Heart left ventricle (tissue), 13 donors: ENCODE data around the gene SEPTIN5.

Experiments
- POLR2A ChIP-seq, 2 donors: fragments of 450-650 bp; IDR thresholded peaks; one replicate each; pipeline ENCODE4 v1.6.1; 2017; ENCODE audit warnings: antibody characterized with exemption in 2 of 2, mild to moderate bottlenecking in 2 of 2, moderate library complexity in 2 of 2
- TF ChIP-seq, protein P1 (sequence below), 12 donors: fragments of 200-600 bp; sonication (generic) in 4 of 12; IDR thresholded peaks; one replicate each; pipeline versions ENCODE4 v1.5.0 to v1.8.0; 2018 to 2022; ENCODE audit warnings: antibody characterized with exemption in 12 of 12, mild to moderate bottlenecking in 5 of 12
- donor health status: ischemic (EF 13 %, LVEDD 7.1; RV severe dilation, severe dysfunction).
- donor health status: DM: no; HTN: yes; CAD: no.
- donor health status: DM: no; HTN: no; CAD: no.
- donor health status: ischemic (EF 25% LVEDD 6.9; RV normal size, moderate dysfunction).
- donor health status: ischemic (EF 25% LVEDD 5.7; RV mildly dilated, moderate dysfunction).
- donor health status: ischemic (EF 35%, LVEDD 5.7; RV mildly dilated, moderate dysfunction).
- donor health status: nonischemic (EF 11% LVEDD 7.7; RV severe dilation, severe dysfunction).
- donor health status: DM: yes; HTN: yes; CAD: no.
- donor health status: PGD.
- donor health status: ischemic (EF 29% LVEDD 5.4; RV normal size, mild dysfunction).
- donor health status: nonischemic (EF 23%, LVEDD 6.1; RV moderate dilation, normal function).

DNA sequence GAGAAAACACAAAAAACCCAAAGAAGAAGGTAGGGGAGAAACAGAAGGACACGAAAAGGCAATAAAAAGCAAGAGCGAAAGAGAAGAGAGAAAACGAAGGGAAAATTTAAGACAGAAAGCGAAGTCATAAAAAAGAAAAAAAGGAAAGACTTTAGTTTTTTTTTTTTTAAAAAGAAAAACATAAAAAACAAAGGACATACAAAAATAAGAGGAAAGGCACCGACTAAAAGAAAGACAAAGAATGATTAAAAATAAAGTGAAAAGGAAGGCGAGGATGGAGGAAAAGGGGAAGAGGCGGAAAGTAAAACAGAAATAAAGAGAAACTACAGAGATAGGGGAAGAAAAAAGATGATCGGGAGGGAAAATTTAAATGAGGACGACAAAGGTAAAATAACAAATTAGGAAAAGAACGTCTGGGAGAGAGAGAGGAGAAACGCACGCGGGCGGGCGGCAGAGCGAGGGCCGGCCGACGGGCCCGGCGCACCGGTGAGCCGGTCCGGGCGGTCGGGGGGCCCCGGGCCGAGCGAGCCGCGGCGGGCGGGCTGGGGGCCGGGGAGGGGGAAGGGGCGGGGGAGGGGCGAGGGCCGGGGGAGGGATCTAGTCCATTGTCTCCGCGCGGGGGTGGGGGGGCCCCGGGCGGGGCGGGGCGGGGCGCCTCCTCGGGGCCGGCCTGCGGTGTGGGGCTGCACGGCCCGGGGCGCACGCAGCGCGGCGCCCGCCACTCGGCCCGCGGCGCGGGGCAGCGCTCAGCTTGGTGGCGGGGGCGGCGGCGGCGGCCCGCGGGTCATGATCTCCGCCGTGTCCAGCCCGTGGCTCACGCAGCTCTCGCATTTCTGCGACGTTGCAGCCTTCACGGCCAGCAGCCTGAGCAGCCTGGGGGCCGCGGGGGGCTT, 46.0 kb downstream of the SEPTIN5 start, which contains the start of gene TBX1:
- TF ChIP-seq, protein P1, sequence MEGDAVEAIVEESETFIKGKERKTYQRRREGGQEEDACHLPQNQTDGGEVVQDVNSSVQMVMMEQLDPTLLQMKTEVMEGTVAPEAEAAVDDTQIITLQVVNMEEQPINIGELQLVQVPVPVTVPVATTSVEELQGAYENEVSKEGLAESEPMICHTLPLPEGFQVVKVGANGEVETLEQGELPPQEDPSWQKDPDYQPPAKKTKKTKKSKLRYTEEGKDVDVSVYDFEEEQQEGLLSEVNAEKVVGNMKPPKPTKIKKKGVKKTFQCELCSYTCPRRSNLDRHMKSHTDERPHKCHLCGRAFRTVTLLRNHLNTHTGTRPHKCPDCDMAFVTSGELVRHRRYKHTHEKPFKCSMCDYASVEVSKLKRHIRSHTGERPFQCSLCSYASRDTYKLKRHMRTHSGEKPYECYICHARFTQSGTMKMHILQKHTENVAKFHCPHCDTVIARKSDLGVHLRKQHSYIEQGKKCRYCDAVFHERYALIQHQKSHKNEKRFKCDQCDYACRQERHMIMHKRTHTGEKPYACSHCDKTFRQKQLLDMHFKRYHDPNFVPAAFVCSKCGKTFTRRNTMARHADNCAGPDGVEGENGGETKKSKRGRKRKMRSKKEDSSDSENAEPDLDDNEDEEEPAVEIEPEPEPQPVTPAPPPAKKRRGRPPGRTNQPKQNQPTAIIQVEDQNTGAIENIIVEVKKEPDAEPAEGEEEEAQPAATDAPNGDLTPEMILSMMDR (IDR thresholded peaks at IDR 0.05), result no peak
- no peak for TF ChIP-seq POLR2A (IDR thresholded peaks at IDR 0.05)
